ENCODE measurements around the gene SRC. TPM values are rescaled to one million over a fixed set of nuclear protein-coding genes. Genes with fewer than 3 reads are reported as not detected.

The SRC gene
- total RNA-seq, 1 experiment from 2014 or later, result 42.3 TPM

GRCh38 chr20:37349517-37350491, 3.9 kb downstream of the SRC start:
- no peak for DNase-seq (ENCODE audit: low read depth, low spot score)
- Histone ChIP-seq H3K4me1 (ENCODE audit: control insufficient read depth in 1 of 2, insufficient read depth in 2 of 2, low read length in 2 of 2) (peaks cover 6 to 31% of the 10 kb centered on the region in 2 experiments), H4K20me1 (ENCODE audit: insufficient read depth) (no peaks in the 10 kb centered on the region), H3K27ac (ENCODE audit: low read depth, low read length) (no peak overlapping the region), H3K4me2 (ENCODE audit: low read length) (no peak overlapping the region), H3K9me2 (ENCODE audit: insufficient read depth) (no peaks in the 10 kb centered on the region), H3K9ac (ENCODE audit: low read length) (no peak overlapping the region), H3K27me3 (ENCODE audit: insufficient read depth, low read length) (no peaks in the 10 kb centered on the region), H3K79me2 (ENCODE audit: insufficient read depth, low read length) (peaks cover 91% of the 10 kb centered on the region), H3K9me3 (ENCODE audit: control insufficient read depth in 1 of 2, insufficient read depth in 1 of 2, low read depth in 1 of 2, low read length in 2 of 2) (no peaks in the 10 kb centered on the region), H3K36me3 (ENCODE audit: control insufficient read depth in 1 of 2, insufficient read depth in 2 of 2, low read length in 2 of 2) (peaks cover 3 to 4% of the 10 kb centered on the region in 2 experiments; a peak in 1 of 4 replicates), H2AFZ (ENCODE audit: low read depth, low read length, poor library complexity, severe bottlenecking) (no peak overlapping the region), H3K4me3 (replicated peaks in 1 of 2; ENCODE audit: low read depth in 1 of 2, low read length in 2 of 2) (no peak overlapping the region)
- ChIA-PET RAD21 (ENCODE audit: low non-redundant PET in 1 of 2, low total read pairs in 2 of 2, uncharacterized antibody in 2 of 2, unreplicated experiment in 2 of 2) (no interaction called here), POLR2A (no interaction called here), CTCF (no interaction called here)
- no peak for TF ChIP-seq POLR2A (IDR thresholded peaks at IDR 0.05; ENCODE audit: borderline replicate concordance, extremely low read depth, insufficient read depth, insufficient read length)
- TF ChIP-seq, protein P1, sequence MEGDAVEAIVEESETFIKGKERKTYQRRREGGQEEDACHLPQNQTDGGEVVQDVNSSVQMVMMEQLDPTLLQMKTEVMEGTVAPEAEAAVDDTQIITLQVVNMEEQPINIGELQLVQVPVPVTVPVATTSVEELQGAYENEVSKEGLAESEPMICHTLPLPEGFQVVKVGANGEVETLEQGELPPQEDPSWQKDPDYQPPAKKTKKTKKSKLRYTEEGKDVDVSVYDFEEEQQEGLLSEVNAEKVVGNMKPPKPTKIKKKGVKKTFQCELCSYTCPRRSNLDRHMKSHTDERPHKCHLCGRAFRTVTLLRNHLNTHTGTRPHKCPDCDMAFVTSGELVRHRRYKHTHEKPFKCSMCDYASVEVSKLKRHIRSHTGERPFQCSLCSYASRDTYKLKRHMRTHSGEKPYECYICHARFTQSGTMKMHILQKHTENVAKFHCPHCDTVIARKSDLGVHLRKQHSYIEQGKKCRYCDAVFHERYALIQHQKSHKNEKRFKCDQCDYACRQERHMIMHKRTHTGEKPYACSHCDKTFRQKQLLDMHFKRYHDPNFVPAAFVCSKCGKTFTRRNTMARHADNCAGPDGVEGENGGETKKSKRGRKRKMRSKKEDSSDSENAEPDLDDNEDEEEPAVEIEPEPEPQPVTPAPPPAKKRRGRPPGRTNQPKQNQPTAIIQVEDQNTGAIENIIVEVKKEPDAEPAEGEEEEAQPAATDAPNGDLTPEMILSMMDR (IDR thresholded peaks at IDR 0.05 in 2 of 3, conservative IDR thresholded peaks at IDR 0.05 in 1 of 3; ENCODE audit: borderline replicate concordance in 1 of 3, insufficient read depth in 1 of 3, low read depth in 2 of 3, low read length in 2 of 3), result no peak
- TF ChIP-seq SIN3A (IDR thresholded peaks at IDR 0.05; ENCODE audit: low read depth), result no peak
- no peak for TF ChIP-seq EZH2 (IDR thresholded peaks at IDR 0.05)
- TF ChIP-seq EGR1 (IDR thresholded peaks at IDR 0.05; ENCODE audit: low read depth), result no peak
- TF ChIP-seq, protein P2, sequence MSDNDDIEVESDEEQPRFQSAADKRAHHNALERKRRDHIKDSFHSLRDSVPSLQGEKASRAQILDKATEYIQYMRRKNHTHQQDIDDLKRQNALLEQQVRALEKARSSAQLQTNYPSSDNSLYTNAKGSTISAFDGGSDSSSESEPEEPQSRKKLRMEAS (IDR thresholded peaks at IDR 0.05), result no peak
- ATAC-seq, result no peak
- no TSS peak for BruUV-seq (replicated peaks)
- intact Hi-C loops (cut with micrococcal nuclease), result no loop called here

All from HCT116 (cell line).